Stimulated activated CD8-positive, alpha-beta memory T cell treated with anti-CD3 and anti-CD28 coated beads, Interleukin-12 subunit alpha, Interleukin-12 subunit beta, amount 100 ng/mL, for 4 hours (primary cell): ENCODE data around the gene IGF2R.
A peak's percentile ranks its signal among the peaks of the same experiment; 100 is the strongest.

Experiments
- DNase-seq: peaks from one replicate; pipeline ENCODE4 v3.0.0-alpha.2; 2020; ENCODE audit warnings: low read depth

IGF2R gene

GRCh38 chr6:159974932-159975331, 6.0 kb downstream of the IGF2R start:
- no peak for DNase-seq

- no peak for DNase-seq
Observed at GRCh38 chr6:159976686-159977254, 7.9 kb downstream of the IGF2R start.

- no peak for DNase-seq
Observed at GRCh38 chr6:159977255-159977903, 8.5 kb downstream of the IGF2R start.

GRCh38 chr6:159977904-159978268, 9.0 kb downstream of the IGF2R start:
- DNase-seq, result no peak

GRCh38 chr6:159978291-159979135, 9.6 kb downstream of the IGF2R start:
- DNase-seq, result no peak

GRCh38 chr6:159979136-159979874, 10.4 kb downstream of the IGF2R start:
- DNase-seq, result peak; percentile 54

GRCh38 chr6:159980474-159980873, 11.6 kb downstream of the IGF2R start:
- DNase-seq, result no peak

- no peak for DNase-seq
Observed at GRCh38 chr6:159981071-159981402, 12.2 kb downstream of the IGF2R start.

- DNase-seq, result peak; percentile 42
Observed at GRCh38 chr6:159981403-159982245, 12.7 kb downstream of the IGF2R start.

- no peak for DNase-seq
Observed at GRCh38 chr6:159982731-159983506, 14.0 kb downstream of the IGF2R start.

GRCh38 chr6:159983641-159984080, 14.8 kb downstream of the IGF2R start:
- no peak for DNase-seq

- DNase-seq, result no peak
Observed at GRCh38 chr6:159984268-159984786, 15.4 kb downstream of the IGF2R start.

GRCh38 chr6:159985296-159985945, 16.5 kb downstream of the IGF2R start:
- no peak for DNase-seq

GRCh38 chr6:159988983-159989454, 20.1 kb downstream of the IGF2R start:
- no peak for DNase-seq

GRCh38 chr6:159989492-159990480, 20.9 kb downstream of the IGF2R start:
- no peak for DNase-seq

GRCh38 chr6:159992366-159992765, 23.5 kb downstream of the IGF2R start:
- no peak for DNase-seq

- DNase-seq, result no peak
Observed at GRCh38 chr6:159995405-159995804, 26.5 kb downstream of the IGF2R start.

- no peak for DNase-seq
Observed at GRCh38 chr6:159996087-159996622, 27.3 kb downstream of the IGF2R start.
